GM21367 (cell line): ENCODE measurements around the gene SRGAP3.

Experiments
- ATAC-seq: cut with Tn5 transposase; IDR thresholded peaks from one replicate; pipeline ENCODE4 v1.9.1; 2021; ENCODE audit not compliant: unreplicated experiment

The SRGAP3 gene

GRCh38 chr3:9180764-9181117, 68.7 kb downstream of the SRGAP3 start:
- no peak for ATAC-seq

GRCh38 chr3:9179826-9180763, 69.4 kb downstream of the SRGAP3 start:
- ATAC-seq, result peak; percentile 63

GRCh38 chr3:9178697-9179096, 70.7 kb downstream of the SRGAP3 start:
- ATAC-seq, result no peak

GRCh38 chr3:9175421-9175820, 74.0 kb downstream of the SRGAP3 start:
- no peak for ATAC-seq

- ATAC-seq, result no peak
Observed at GRCh38 chr3:9173445-9173844, 76.0 kb downstream of the SRGAP3 start.

GRCh38 chr3:9172851-9173321, 76.6 kb downstream of the SRGAP3 start:
- ATAC-seq, result no peak

GRCh38 chr3:9170851-9171160, 78.6 kb downstream of the SRGAP3 start:
- ATAC-seq, result no peak

GRCh38 chr3:9169956-9170850, 79.2 kb downstream of the SRGAP3 start:
- no peak for ATAC-seq

- ATAC-seq, result no peak
Observed at GRCh38 chr3:9169326-9169725, 80.1 kb downstream of the SRGAP3 start.

- ATAC-seq, result peak; percentile 97
Observed at GRCh38 chr3:9168241-9168741, 81.2 kb downstream of the SRGAP3 start.

GRCh38 chr3:9167222-9167621, 82.2 kb downstream of the SRGAP3 start:
- ATAC-seq, result no peak

GRCh38 chr3:9165421-9165820, 84.0 kb downstream of the SRGAP3 start:
- no peak for ATAC-seq

- ATAC-seq, result no peak
Observed at GRCh38 chr3:9163289-9163688, 86.2 kb downstream of the SRGAP3 start.

GRCh38 chr3:9161811-9162210, 87.6 kb downstream of the SRGAP3 start:
- ATAC-seq, result no peak

- ATAC-seq, result no peak
Observed at GRCh38 chr3:9161298-9161697, 88.1 kb downstream of the SRGAP3 start.

- ATAC-seq, result no peak
Observed at GRCh38 chr3:9158865-9159630, 90.4 kb downstream of the SRGAP3 start.

- ATAC-seq, result no peak
Observed at GRCh38 chr3:9157651-9158362, 91.6 kb downstream of the SRGAP3 start.

- ATAC-seq, result no peak
Observed at GRCh38 chr3:9156604-9157003, 92.8 kb downstream of the SRGAP3 start.

GRCh38 chr3:9155028-9155427, 94.4 kb downstream of the SRGAP3 start:
- no peak for ATAC-seq

GRCh38 chr3:9153904-9154619, 95.4 kb downstream of the SRGAP3 start:
- no peak for ATAC-seq
